MM.1S (cell line): ENCODE results near the gene DOK4.

ENCODE experiments used
- EZH2 ChIP-seq: fragments of 300-600 bp; sonication (generic); optimal IDR thresholded peaks from 2 replicates; pipeline ENCODE3; 2017; ENCODE audit warnings: low read depth, mild to moderate bottlenecking, antibody characterized with exemption, low read length, mixed read lengths
- TF ChIP-seq, protein P1 (sequence below): fragments of 300-600 bp; sonication (generic); IDR thresholded peaks from 2 replicates; pipeline ENCODE4 v1.5.1; 2016; ENCODE audit warnings: antibody characterized with exemption, low read length, mixed read lengths

DNA sequence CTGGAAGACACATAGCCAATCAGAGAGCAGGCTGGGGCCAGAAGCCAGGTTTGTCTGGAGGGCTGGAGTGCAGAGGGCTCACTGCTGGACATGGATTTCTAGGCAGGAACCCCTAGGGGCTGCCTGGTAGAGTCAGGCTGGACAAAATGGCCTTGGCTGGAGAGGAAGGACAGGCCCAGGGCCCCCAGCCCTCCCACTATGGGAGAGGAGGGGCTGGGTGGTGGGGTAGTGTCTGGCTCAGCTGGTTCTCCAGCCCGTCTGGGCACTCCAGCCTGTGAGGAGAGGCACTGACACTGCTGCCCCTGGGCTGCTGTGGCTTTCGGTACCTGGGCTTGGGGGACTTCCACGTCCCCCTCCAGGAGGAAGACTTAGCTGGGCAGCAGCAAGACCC, 21.7 kb upstream of the DOK4 start:
- TF ChIP-seq, protein P1, sequence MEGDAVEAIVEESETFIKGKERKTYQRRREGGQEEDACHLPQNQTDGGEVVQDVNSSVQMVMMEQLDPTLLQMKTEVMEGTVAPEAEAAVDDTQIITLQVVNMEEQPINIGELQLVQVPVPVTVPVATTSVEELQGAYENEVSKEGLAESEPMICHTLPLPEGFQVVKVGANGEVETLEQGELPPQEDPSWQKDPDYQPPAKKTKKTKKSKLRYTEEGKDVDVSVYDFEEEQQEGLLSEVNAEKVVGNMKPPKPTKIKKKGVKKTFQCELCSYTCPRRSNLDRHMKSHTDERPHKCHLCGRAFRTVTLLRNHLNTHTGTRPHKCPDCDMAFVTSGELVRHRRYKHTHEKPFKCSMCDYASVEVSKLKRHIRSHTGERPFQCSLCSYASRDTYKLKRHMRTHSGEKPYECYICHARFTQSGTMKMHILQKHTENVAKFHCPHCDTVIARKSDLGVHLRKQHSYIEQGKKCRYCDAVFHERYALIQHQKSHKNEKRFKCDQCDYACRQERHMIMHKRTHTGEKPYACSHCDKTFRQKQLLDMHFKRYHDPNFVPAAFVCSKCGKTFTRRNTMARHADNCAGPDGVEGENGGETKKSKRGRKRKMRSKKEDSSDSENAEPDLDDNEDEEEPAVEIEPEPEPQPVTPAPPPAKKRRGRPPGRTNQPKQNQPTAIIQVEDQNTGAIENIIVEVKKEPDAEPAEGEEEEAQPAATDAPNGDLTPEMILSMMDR: no peak
- TF ChIP-seq EZH2: no peak
